ENCODE data around the gene PCBP1.
"Not testable (repeated sequence)": the region's sequence is repeated elsewhere in the genome, so short reads cannot be mapped to it uniquely, and the experiment has no call there.

PCBP1 gene

GRCh38 chr2:70099270-70099669, 12.0 kb downstream of the PCBP1 start:
- H3K27ac ChIP-seq: no peak overlapping the region
- no peaks in the 10 kb centered on the region for H3K79me2 ChIP-seq (ENCODE audit: insufficient read depth, low read depth)
- no peak overlapping the region for H3K9ac ChIP-seq
- peaks cover 27% of the 10 kb centered on the region for H3K4me1 ChIP-seq (ENCODE audit: low read depth, poor library complexity, severe bottlenecking)
- no peak overlapping the region for H3K4me2 ChIP-seq
- H3K36me3 ChIP-seq (ENCODE audit: insufficient read depth): no peaks in the 10 kb centered on the region
- H3K27me3 ChIP-seq (ENCODE audit: insufficient read depth, low read depth): no peaks in the 10 kb centered on the region
- H4K20me1 ChIP-seq (ENCODE audit: insufficient read depth): no peaks in the 10 kb centered on the region
- TF ChIP-seq CTCF (conservative IDR thresholded peaks at IDR 0.05; ENCODE audit: low read depth, low read length): no peak
- H2AFZ ChIP-seq (ENCODE audit: low read depth): no peak overlapping the region
- no peak overlapping the region for H3K4me3 ChIP-seq (IDR thresholded peaks at IDR 0.05; ENCODE audit: insufficient read depth, low read depth, low read length)

GRCh38 chr2:70101174-70101573, 13.9 kb downstream of the PCBP1 start:
- H3K27ac ChIP-seq: no peak overlapping the region
- H3K9ac ChIP-seq: no peak overlapping the region

GRCh38 chr2:70101686-70102085, 14.4 kb downstream of the PCBP1 start:
- not testable (repeated sequence) for H4K20me1 ChIP-seq (ENCODE audit: insufficient read depth); H2AFZ ChIP-seq (ENCODE audit: low read depth); H3K4me2 ChIP-seq; H3K27ac ChIP-seq; H3K9ac ChIP-seq; H3K79me2 ChIP-seq (ENCODE audit: insufficient read depth, low read depth); H3K27me3 ChIP-seq (ENCODE audit: insufficient read depth, low read depth); H3K4me3 ChIP-seq (IDR thresholded peaks at IDR 0.05; ENCODE audit: insufficient read depth, low read depth, low read length); H3K36me3 ChIP-seq (ENCODE audit: insufficient read depth)
- H3K4me1 ChIP-seq (ENCODE audit: low read depth, poor library complexity, severe bottlenecking): peaks cover 30% of the 10 kb centered on the region

More at GRCh38 chr2:70101174-70101573, 13.9 kb downstream of the PCBP1 start:
- H3K4me3 ChIP-seq (IDR thresholded peaks at IDR 0.05; ENCODE audit: insufficient read depth, low read depth, low read length): no peak overlapping the region
- H4K20me1 ChIP-seq (ENCODE audit: insufficient read depth): no peaks in the 10 kb centered on the region
- no peak overlapping the region for H3K4me2 ChIP-seq
- no peaks in the 10 kb centered on the region for H3K79me2 ChIP-seq (ENCODE audit: insufficient read depth, low read depth)
- H3K4me1 ChIP-seq (ENCODE audit: low read depth, poor library complexity, severe bottlenecking): peaks cover 30% of the 10 kb centered on the region
- no peaks in the 10 kb centered on the region for H3K36me3 ChIP-seq (ENCODE audit: insufficient read depth)
- H3K27me3 ChIP-seq (ENCODE audit: insufficient read depth, low read depth): no peaks in the 10 kb centered on the region
- no peak overlapping the region for H2AFZ ChIP-seq (ENCODE audit: low read depth)
- TF ChIP-seq CTCF (conservative IDR thresholded peaks at IDR 0.05; ENCODE audit: low read depth, low read length): no peak

- H3K27ac ChIP-seq; H2AFZ ChIP-seq (ENCODE audit: low read depth); H3K36me3 ChIP-seq (ENCODE audit: insufficient read depth); H4K20me1 ChIP-seq (ENCODE audit: insufficient read depth); H3K4me2 ChIP-seq; H3K9ac ChIP-seq; H3K27me3 ChIP-seq (ENCODE audit: insufficient read depth, low read depth); H3K79me2 ChIP-seq (ENCODE audit: insufficient read depth, low read depth); H3K4me3 ChIP-seq (IDR thresholded peaks at IDR 0.05; ENCODE audit: insufficient read depth, low read depth, low read length): not testable (repeated sequence)
- H3K4me1 ChIP-seq (ENCODE audit: low read depth, poor library complexity, severe bottlenecking): peaks cover 30% of the 10 kb centered on the region
Measured at GRCh38 chr2:70102323-70102905, 15.1 kb downstream of the PCBP1 start.

GRCh38 chr2:70103531-70104061, 16.3 kb downstream of the PCBP1 start:
- Histone ChIP-seq H3K79me2 (ENCODE audit: insufficient read depth, low read depth) (no peaks in the 10 kb centered on the region), H3K36me3 (ENCODE audit: insufficient read depth) (no peaks in the 10 kb centered on the region), H3K4me1 (ENCODE audit: low read depth, poor library complexity, severe bottlenecking) (peaks cover 26% of the 10 kb centered on the region), H3K4me2 (no peak overlapping the region), H3K27ac (no peak overlapping the region), H4K20me1 (ENCODE audit: insufficient read depth) (no peaks in the 10 kb centered on the region), H3K27me3 (ENCODE audit: insufficient read depth, low read depth) (no peaks in the 10 kb centered on the region), H3K4me3 (IDR thresholded peaks at IDR 0.05; ENCODE audit: insufficient read depth, low read depth, low read length) (no peak overlapping the region), H3K9ac (no peak overlapping the region), H2AFZ (ENCODE audit: low read depth) (no peak overlapping the region)
- no peak for TF ChIP-seq CTCF (conservative IDR thresholded peaks at IDR 0.05; ENCODE audit: low read depth, low read length)
